ENCODE data around the gene ARHGAP20. TPM values are rescaled to one million over a fixed set of nuclear protein-coding genes. Genes with fewer than 3 reads are reported as not detected.

ARHGAP20 gene
- total and polyA plus RNA-seq, 2 of the 4 experiments (the other 2 are of a cell fraction) = 1.4 to 2.5 TPM

GRCh38 chr11:110606415-110606814 is 105.8 kb downstream of the ARHGAP20 start:
- in situ Hi-C loops (cut with MboI; ENCODE audit: low sequenced_read_pairs) = no loop called here
- ATAC-seq (ENCODE audit: low read depth) = no peak
- no peak overlapping the region for H2BK15ac ChIP-seq (ENCODE audit: low read depth, low read length)

More at GRCh38 chr11:110606415-110606814, 105.8 kb downstream of the ARHGAP20 start:
- Histone ChIP-seq H4K20me1 (ENCODE audit: insufficient read depth, low read length) (no peaks in the 10 kb centered on the region), H2BK120ac (ENCODE audit: low read depth, low read length) (no peak overlapping the region), H3K9ac (ENCODE audit: low read depth, low read length) (no peak overlapping the region), H3K4me3 (ENCODE audit: insufficient read depth, low read depth, low read length) (no peak overlapping the region), H3K56ac (ENCODE audit: extremely low read depth, insufficient read depth, low read length) (no peak overlapping the region), H2AFZ (replicated peaks; ENCODE audit: low read length, poor library complexity) (no peak overlapping the region), H4K91ac (ENCODE audit: insufficient read depth, low read depth, low read length) (no peak overlapping the region), H3K79me1 (ENCODE audit: low read depth in 1 of 2, low read length in 2 of 2) (no peaks in the 10 kb centered on the region), H2BK20ac (ENCODE audit: low read depth, low read length) (no peak overlapping the region), H2AK5ac (ENCODE audit: low read depth, low read length) (no peak overlapping the region), H3K18ac (ENCODE audit: low read depth, low read length) (no peak overlapping the region), H3K36me3 (ENCODE audit: control insufficient read depth, insufficient read depth, low read length) (peaks cover 3% of the 10 kb centered on the region; the same call in 1 of the 2 replicates), H3K4ac (ENCODE audit: low read depth, low read length) (no peak overlapping the region), H2AK9ac (replicated peaks; ENCODE audit: low read depth, low read length, poor library complexity) (no peak overlapping the region), H3K23ac (ENCODE audit: low read depth, low read length) (no peak overlapping the region), H3K4me1 (ENCODE audit: control insufficient read depth, insufficient read depth, low read length) (no peaks in the 10 kb centered on the region), H3K27me3 (ENCODE audit: control insufficient read depth, insufficient read depth, low read length) (no peaks in the 10 kb centered on the region), H3K9me1 (ENCODE audit: insufficient read depth, low read length) (no peaks in the 10 kb centered on the region), H2BK5ac (ENCODE audit: low read depth, low read length, poor library complexity, severe bottlenecking) (no peak overlapping the region), H4K5ac (ENCODE audit: low read depth, low read length) (no peak overlapping the region), H3K27ac (ENCODE audit: insufficient read depth, low read length) (no peak overlapping the region), H3K14ac (replicated peaks; ENCODE audit: low read depth, low read length) (no peak overlapping the region), H4K8ac (ENCODE audit: low read depth in 2 of 2, low read length in 2 of 2) (no peak overlapping the region), H3K4me2 (ENCODE audit: low read depth, low read length) (no peak overlapping the region), H3K9me3 (ENCODE audit: control insufficient read depth, insufficient read depth, low read length) (no peaks in the 10 kb centered on the region)
- dilution Hi-C loops (cut with HindIII; ENCODE audit: low sequenced_read_pairs, unreplicated experiment) = no loop called here
- no peak for DNase-seq
- no CpG with 5 or more reads among the region's 6 CpGs for WGBS, 2 experiments (ENCODE audit: extremely low coverage in 2 of 2, insufficient read length in 1 of 2)
- POLR2A ChIA-PET (ENCODE audit: unreplicated experiment) = no interaction called here
- BruUV-seq (replicated peaks) = no TSS peak
- CTCF ChIA-PET = no interaction called here
- intact Hi-C loops (cut with micrococcal nuclease) = no loop called here
- TF ChIP-seq CEBPB (IDR thresholded peaks at IDR 0.05; ENCODE audit: low read depth, low read length) (no peak), POLR2A (IDR thresholded peaks at IDR 0.05; ENCODE audit: low read depth, low read length) (no peak), NFE2L2 (IDR thresholded peaks at IDR 0.05; ENCODE audit: low read depth, low read length) (no peak), SMC3 (IDR thresholded peaks at IDR 0.05; ENCODE audit: low read depth, low read length) (no peak), MXI1 (IDR thresholded peaks at IDR 0.05; ENCODE audit: borderline replicate concordance, low read depth, low read length) (no peak), CHD1 (IDR thresholded peaks at IDR 0.05; ENCODE audit: low read depth, low read length) (no peak), RAD21 (IDR thresholded peaks at IDR 0.05; ENCODE audit: low read length) (no peak), BHLHE40 (IDR thresholded peaks at IDR 0.05; ENCODE audit: low read depth, low read length) (no peak), MAZ (IDR thresholded peaks at IDR 0.05; ENCODE audit: borderline replicate concordance, low read depth, low read length) (no peak), ELK1 (IDR thresholded peaks at IDR 0.05; ENCODE audit: borderline replicate concordance, low read depth, low read length) (no peak), RFX5 (IDR thresholded peaks at IDR 0.05; ENCODE audit: low read depth, low read length) (no peak), MAFK (IDR thresholded peaks at IDR 0.05; ENCODE audit: low read depth, low read length) (no peak), RCOR1 (IDR thresholded peaks at IDR 0.05; ENCODE audit: insufficient replicate concordance, low read length) (no peak)
